Measurements from ENCODE around the gene CTNNA3.

GRCh38 chr10:67268146-67268545, 427.8 kb downstream of the CTNNA3 start:
- TF ChIP-seq, protein P1, sequence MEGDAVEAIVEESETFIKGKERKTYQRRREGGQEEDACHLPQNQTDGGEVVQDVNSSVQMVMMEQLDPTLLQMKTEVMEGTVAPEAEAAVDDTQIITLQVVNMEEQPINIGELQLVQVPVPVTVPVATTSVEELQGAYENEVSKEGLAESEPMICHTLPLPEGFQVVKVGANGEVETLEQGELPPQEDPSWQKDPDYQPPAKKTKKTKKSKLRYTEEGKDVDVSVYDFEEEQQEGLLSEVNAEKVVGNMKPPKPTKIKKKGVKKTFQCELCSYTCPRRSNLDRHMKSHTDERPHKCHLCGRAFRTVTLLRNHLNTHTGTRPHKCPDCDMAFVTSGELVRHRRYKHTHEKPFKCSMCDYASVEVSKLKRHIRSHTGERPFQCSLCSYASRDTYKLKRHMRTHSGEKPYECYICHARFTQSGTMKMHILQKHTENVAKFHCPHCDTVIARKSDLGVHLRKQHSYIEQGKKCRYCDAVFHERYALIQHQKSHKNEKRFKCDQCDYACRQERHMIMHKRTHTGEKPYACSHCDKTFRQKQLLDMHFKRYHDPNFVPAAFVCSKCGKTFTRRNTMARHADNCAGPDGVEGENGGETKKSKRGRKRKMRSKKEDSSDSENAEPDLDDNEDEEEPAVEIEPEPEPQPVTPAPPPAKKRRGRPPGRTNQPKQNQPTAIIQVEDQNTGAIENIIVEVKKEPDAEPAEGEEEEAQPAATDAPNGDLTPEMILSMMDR (IDR thresholded peaks at IDR 0.05), result no peak
- TF ChIP-seq POLR2AphosphoS5 (IDR thresholded peaks at IDR 0.05; ENCODE audit: low read depth, low read length) (no peak), TCF7L2 (IDR thresholded peaks at IDR 0.05; ENCODE audit: low read depth, low read length) (no peak)
